GM19438 (cell line): ENCODE results near the gene MALAT1.

Source experiments
- ATAC-seq: cut with Tn5 transposase; IDR thresholded peaks from one replicate; pipeline ENCODE4 v1.9.1; 2021; ENCODE audit warnings: low read depth; ENCODE audit not compliant: unreplicated experiment

Gene MALAT1

GRCh38 chr11:65554057-65554818 is 55.4 kb downstream of the MALAT1 start:
- no peak for ATAC-seq

- no peak for ATAC-seq
Observed at GRCh38 chr11:65554842-65555430, 56.1 kb downstream of the MALAT1 start.

GRCh38 chr11:65555693-65556231 is 56.9 kb downstream of the MALAT1 start:
- ATAC-seq = no peak
